ENCODE data around the gene KDELR3. TPM values are rescaled to one million over a fixed set of nuclear protein-coding genes. Genes with fewer than 3 reads are reported as not detected.
A peak's percentile ranks its signal among the peaks of the same experiment; 100 is the strongest.

Gene KDELR3
- total RNA-seq, 2 donors from 2014 or later = 0.32 to 0.40 TPM

DNA sequence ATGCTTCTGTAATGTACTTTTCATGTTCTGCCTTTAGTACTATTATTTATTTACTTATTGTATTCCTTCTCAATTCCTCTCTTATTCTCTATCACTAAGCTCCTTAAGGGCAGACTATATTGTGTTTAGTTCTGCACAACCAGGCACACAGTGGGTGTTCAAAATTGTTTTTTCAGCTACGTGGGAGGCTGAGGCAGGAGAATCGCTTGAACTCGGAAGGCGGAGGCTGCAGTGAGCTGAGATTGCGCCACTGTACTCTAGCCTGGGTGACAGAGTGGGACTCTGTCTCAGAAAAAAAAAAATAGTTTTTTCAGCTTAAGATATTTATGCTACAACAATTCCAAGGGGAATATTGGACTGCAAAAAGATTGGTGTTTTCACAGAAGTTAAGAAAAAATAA, 55.6 kb downstream of the KDELR3 start:
- Mint-ChIP-seq H3K27ac (no peak overlapping the region), H3K4me3 (no peak overlapping the region), H3K4me1 (no peaks in the 10 kb centered on the region), H3K9me3 (no peaks in the 10 kb centered on the region), H3K27me3 (no peaks in the 10 kb centered on the region), H3K36me3 (ENCODE audit: low read depth) (no peaks in the 10 kb centered on the region)
- ATAC-seq (replicated peaks) = no peak

DNA sequence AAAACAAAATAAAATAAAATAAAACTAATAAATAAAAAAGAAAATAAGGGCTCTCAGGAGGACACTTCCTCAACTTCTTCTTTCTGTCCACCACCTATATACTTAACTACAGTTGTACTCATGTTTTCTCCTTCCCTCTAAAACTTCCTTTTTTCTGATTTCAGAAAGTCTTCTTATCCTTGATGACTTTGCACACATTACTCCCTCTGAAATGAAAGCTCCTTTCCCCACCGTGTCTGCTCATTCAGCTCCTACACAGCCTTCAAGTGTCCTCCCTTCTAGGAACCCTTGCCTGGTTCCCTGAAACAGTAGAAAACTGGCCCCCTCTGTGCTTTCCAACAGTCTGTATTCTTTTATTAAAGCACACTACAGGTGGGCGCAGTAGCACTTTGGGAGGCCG, 56.5 kb downstream of the KDELR3 start:
- no peak overlapping the region for H3K4me3 Mint-ChIP-seq
- no peaks in the 10 kb centered on the region for H3K27me3 Mint-ChIP-seq
- no peak for ATAC-seq (replicated peaks)
- no peaks in the 10 kb centered on the region for H3K4me1 Mint-ChIP-seq
- H3K9me3 Mint-ChIP-seq = no peaks in the 10 kb centered on the region
- H3K27ac Mint-ChIP-seq = no peak overlapping the region
- no peaks in the 10 kb centered on the region for H3K36me3 Mint-ChIP-seq (ENCODE audit: low read depth)

DNA sequence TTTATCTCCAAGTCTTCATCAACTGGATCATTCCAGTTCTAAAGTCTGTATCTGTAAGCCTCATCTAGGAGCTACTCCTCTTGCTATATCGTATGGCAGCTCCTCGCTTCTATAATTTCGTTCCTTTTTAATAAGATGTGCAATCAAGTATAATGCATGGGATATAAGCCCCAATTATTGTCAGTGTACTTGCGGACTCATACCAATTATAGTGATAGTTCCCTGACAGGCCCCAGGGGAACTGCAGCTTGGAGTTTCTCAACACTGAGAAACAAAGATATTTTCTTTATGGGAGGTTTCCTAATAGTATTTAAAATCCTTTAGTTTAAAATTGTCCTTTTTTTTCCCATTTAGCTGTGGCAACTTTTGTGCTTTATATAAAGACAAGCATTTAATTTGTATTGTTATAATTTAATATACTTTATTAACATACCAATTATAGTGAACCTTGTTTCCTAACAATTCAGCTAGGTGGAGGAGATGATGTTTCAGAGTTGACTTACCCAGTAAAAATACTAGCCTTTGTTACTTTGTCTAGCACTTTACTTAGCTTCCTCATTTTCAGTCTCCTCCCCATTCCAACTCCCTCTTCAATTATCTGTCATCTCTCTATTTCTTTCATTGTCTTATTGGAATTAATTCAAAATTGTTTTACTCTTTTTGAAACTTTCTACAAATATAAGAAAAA, 63.5 kb downstream of the KDELR3 start:
- H3K4me1 Mint-ChIP-seq = peaks cover 6% of the 10 kb centered on the region

More for the DNA sequence above, 63.5 kb downstream of the KDELR3 start:
- H3K27ac Mint-ChIP-seq = peak overlapping the region; percentile 83
- no peaks in the 10 kb centered on the region for H3K36me3 Mint-ChIP-seq (ENCODE audit: low read depth)
- peak overlapping the region; percentile 60 for H3K4me3 Mint-ChIP-seq
- H3K27me3 Mint-ChIP-seq = no peaks in the 10 kb centered on the region
- ATAC-seq (replicated peaks) = peak; percentile 32
- no peaks in the 10 kb centered on the region for H3K9me3 Mint-ChIP-seq

Other genes starting within 250 kb of the KDELR3 start
- gene TMEM184B, start 195.1 kb upstream of the KDELR3 start, total RNA-seq = 10 to 100 TPM; 31.5 to 36.5 TPM
- gene CSNK1E, start 150.7 kb upstream of the KDELR3 start, total RNA-seq = 100 to 1,000 TPM; 123 to 132 TPM
- gene KCNJ4, start 12.9 kb upstream of the KDELR3 start, total RNA-seq = not detected
- 100 to 1,000 TPM; 373 to 600 TPM for gene DDX17, start 38.2 kb downstream of the KDELR3 start, total RNA-seq
- gene DMC1, start 102.1 kb downstream of the KDELR3 start, total RNA-seq = 10 to 100 TPM; 10.8 to 13.2 TPM
- gene FAM227A, start 188.3 kb downstream of the KDELR3 start, total RNA-seq = under 1 TPM; 0.45 to 0.63 TPM
- 10 to 100 TPM; 10.4 to 11.5 TPM for gene CBY1, start 188.5 kb downstream of the KDELR3 start, total RNA-seq
- gene TOMM22, start 213.9 kb downstream of the KDELR3 start, total RNA-seq = 100 to 1,000 TPM in 1 of 2 donors, 10 to 100 TPM in 1; 59.9 to 138 TPM
- 100 to 1,000 TPM in 1 of 2 donors, 10 to 100 TPM in 1; 80.1 to 104 TPM for gene JOSD1, start 232.8 kb downstream of the KDELR3 start, total RNA-seq
- 10 to 100 TPM; 70.6 to 92.3 TPM for gene GTPBP1, start 237.8 kb downstream of the KDELR3 start, total RNA-seq

Data from activated T-helper 17 cell treated with anti-CD3 and anti-CD28 coated beads, Interleukin-2, amount 50 U/mL, for 72 hours (primary cell).